Omental fat pad (tissue), 4 donors: ENCODE data around the gene AZI2. TPM values are rescaled to one million over a fixed set of nuclear protein-coding genes. Genes with fewer than 3 reads are reported as not detected.

Experiments
- ATAC-seq: fragments of 150-250 bp; one replicate; pipeline ENCODE4 v1.9.1; 2016; ENCODE audit warnings: mild to moderate bottlenecking, moderate library complexity; ENCODE audit not compliant: low FRiP score
- DNase-seq: peaks from one replicate; pipeline ENCODE4 v3.0.0-alpha.2; 2019; ENCODE audit warnings: low spot score
- total RNA-seq, 4 donors: library from RNA; depleted of rRNA; stranded (reverse); fragments of >200 nt; gene quantifications; one replicate each; pipeline ENCODE4 v1.1.0, GENCODE V29; 2016
- TF ChIP-seq, protein P1 (sequence below), 3 donors: fragments of 450-650 bp; IDR thresholded peaks; one replicate each; pipeline ENCODE4 v1.5.1; 2016 to 2017; ENCODE audit warnings: antibody characterized with exemption in 3 of 3, mild to moderate bottlenecking in 3 of 3, moderate library complexity in 2 of 3

The AZI2 gene
- total RNA-seq, 4 donors from 2014 or later, result 82.0 to 153 (median 114) TPM

- TF ChIP-seq, protein P1, sequence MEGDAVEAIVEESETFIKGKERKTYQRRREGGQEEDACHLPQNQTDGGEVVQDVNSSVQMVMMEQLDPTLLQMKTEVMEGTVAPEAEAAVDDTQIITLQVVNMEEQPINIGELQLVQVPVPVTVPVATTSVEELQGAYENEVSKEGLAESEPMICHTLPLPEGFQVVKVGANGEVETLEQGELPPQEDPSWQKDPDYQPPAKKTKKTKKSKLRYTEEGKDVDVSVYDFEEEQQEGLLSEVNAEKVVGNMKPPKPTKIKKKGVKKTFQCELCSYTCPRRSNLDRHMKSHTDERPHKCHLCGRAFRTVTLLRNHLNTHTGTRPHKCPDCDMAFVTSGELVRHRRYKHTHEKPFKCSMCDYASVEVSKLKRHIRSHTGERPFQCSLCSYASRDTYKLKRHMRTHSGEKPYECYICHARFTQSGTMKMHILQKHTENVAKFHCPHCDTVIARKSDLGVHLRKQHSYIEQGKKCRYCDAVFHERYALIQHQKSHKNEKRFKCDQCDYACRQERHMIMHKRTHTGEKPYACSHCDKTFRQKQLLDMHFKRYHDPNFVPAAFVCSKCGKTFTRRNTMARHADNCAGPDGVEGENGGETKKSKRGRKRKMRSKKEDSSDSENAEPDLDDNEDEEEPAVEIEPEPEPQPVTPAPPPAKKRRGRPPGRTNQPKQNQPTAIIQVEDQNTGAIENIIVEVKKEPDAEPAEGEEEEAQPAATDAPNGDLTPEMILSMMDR (IDR thresholded peaks at IDR 0.05), result no peak
- ATAC-seq (no peak), DNase-seq (no peak)
Measured at GRCh38 chr3:28328188-28329151, 20.2 kb downstream of the AZI2 start.

DNA sequence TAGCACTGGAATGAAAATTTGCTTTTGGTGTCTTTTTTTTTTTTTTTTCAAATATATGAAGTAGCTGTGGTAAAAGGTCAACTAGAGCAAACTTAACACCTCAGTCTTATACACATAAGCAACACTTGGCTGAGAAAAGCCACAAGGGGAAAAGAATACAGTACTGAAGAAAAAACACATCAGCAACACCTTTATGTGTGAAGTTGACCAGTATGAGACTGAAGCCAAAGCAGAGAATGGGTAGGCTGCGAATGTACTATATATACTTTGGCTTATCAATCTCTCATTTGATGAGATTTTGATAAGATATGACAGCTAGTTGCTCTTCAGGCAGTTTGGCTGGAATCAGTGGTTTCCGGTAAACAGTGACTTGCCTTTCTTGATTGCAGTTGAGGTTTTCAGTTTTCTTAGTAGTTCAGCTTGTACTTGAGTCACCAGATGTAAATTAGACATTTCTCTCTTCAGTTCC lies 22.1 kb downstream of the AZI2 start:
- TF ChIP-seq, protein P1 (IDR thresholded peaks at IDR 0.05), result no peak
- ATAC-seq (no peak), DNase-seq (no peak)

GRCh38 chr3:28322464-28322863 lies 26.2 kb downstream of the AZI2 start:
- ATAC-seq (no peak), DNase-seq (no peak)
- TF ChIP-seq, protein P1 (IDR thresholded peaks at IDR 0.05), result no peak

DNA sequence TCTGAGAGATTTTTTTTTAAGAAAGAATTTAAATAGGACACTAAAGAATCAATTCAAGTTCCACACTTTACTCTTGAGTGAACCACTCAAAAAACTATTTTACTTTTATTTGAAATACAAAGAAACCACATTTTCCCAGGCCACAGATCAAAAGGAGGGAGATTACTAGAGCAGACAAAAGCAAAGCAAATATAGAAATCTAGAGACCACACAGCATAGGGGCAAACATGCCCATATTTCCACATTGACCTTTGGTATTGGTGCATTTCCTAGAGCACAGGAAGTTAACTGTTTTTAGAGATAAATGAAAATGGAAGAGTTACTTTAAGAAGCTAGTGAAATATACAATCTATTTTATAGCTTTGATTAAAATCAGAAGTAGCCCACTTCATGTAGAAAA lies 27.6 kb downstream of the AZI2 start:
- no peak for ATAC-seq
- no peak for DNase-seq
- TF ChIP-seq, protein P1 (IDR thresholded peaks at IDR 0.05), result no peak

DNA sequence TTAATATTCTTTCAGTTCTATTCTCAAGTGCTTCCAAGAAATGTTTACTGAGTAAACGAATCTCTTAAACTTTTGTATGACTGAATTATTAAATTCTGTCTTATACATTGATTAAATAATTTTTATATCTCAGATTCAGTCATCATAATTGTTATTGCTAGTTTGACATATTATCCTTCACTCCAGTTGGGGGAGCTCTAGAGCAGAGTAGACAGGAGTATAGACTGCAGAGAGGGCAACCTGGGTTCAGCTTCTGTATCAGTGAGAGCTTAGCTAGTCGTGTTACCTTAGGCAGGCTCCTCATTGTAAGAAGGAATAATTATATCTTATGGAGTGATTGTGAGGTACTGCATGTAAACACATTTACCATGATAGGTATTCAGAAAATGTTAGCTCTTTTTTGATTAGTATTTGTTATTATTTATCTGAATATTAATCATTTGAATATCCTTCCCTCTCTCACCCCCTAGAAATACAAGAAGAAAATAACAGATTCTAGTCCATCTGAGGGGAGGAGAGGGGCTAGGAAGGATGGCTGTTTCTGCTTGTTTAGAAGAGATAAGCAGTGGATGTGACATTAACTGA lies 31.1 kb downstream of the AZI2 start:
- TF ChIP-seq, protein P1 (IDR thresholded peaks at IDR 0.05), result no peak
- ATAC-seq (no peak), DNase-seq (no peak)

GRCh38 chr3:28316226-28316625 lies 32.4 kb downstream of the AZI2 start:
- ATAC-seq (no peak), DNase-seq (no peak)
- TF ChIP-seq, protein P1 (IDR thresholded peaks at IDR 0.05), result no peak
